GM12875 (cell line): ENCODE results near the gene ABCC11.
"Not testable (repeated sequence)": the region's sequence is repeated elsewhere in the genome, so short reads cannot be mapped to it uniquely, and the experiment has no call there.

ENCODE experiments used
- H3K4me3 ChIP-seq: one replicate; pipeline ENCODE4 v1.5.1; 2011; ENCODE audit warnings: low read depth, low read length, control low read depth
- TF ChIP-seq, protein P1 (sequence below): IDR thresholded peaks from 2 replicates; pipeline ENCODE4 v1.5.1; 2011; ENCODE audit warnings: low read depth, mild to moderate bottlenecking, control low read depth, inconsistent platforms, low read length, moderate library complexity, borderline replicate concordance; ENCODE audit not compliant: insufficient read depth

Gene ABCC11

DNA sequence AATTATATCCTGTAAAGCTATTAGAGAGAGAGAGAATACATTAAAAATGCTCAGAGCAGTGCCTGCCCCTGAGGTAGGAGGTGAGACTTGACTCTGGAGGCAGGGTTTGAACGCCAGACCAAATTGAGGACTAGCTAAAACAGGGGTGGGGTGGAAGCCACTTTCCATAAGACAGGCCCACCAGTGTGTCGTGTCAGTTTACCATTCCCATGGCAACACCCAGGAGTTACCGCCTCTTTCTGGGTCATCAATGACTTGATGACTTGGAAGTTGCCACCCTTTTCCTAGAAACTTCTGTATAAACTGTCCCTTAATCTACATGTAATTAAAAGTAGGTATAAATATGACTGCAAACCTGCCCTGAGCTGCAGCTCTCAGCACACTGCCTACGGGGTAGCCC is 59.6 kb downstream of the ABCC11 start:
- TF ChIP-seq, protein P1, sequence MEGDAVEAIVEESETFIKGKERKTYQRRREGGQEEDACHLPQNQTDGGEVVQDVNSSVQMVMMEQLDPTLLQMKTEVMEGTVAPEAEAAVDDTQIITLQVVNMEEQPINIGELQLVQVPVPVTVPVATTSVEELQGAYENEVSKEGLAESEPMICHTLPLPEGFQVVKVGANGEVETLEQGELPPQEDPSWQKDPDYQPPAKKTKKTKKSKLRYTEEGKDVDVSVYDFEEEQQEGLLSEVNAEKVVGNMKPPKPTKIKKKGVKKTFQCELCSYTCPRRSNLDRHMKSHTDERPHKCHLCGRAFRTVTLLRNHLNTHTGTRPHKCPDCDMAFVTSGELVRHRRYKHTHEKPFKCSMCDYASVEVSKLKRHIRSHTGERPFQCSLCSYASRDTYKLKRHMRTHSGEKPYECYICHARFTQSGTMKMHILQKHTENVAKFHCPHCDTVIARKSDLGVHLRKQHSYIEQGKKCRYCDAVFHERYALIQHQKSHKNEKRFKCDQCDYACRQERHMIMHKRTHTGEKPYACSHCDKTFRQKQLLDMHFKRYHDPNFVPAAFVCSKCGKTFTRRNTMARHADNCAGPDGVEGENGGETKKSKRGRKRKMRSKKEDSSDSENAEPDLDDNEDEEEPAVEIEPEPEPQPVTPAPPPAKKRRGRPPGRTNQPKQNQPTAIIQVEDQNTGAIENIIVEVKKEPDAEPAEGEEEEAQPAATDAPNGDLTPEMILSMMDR: no peak

GRCh38 chr16:48184681-48185080 is 62.7 kb downstream of the ABCC11 start:
- TF ChIP-seq, protein P1: no peak
- H3K4me3 ChIP-seq: no peak overlapping the region

More for the DNA sequence above, 59.6 kb downstream of the ABCC11 start:
- no peak overlapping the region for H3K4me3 ChIP-seq

GRCh38 chr16:48182979-48183537 is 64.3 kb downstream of the ABCC11 start:
- no peak overlapping the region for H3K4me3 ChIP-seq

GRCh38 chr16:48181746-48182520 is 65.4 kb downstream of the ABCC11 start:
- H3K4me3 ChIP-seq: not testable (repeated sequence)

More at GRCh38 chr16:48182979-48183537, 64.3 kb downstream of the ABCC11 start:
- TF ChIP-seq, protein P1: no peak

GRCh38 chr16:48180868-48181480 is 66.4 kb downstream of the ABCC11 start:
- TF ChIP-seq, protein P1: no peak
- no peak overlapping the region for H3K4me3 ChIP-seq

DNA sequence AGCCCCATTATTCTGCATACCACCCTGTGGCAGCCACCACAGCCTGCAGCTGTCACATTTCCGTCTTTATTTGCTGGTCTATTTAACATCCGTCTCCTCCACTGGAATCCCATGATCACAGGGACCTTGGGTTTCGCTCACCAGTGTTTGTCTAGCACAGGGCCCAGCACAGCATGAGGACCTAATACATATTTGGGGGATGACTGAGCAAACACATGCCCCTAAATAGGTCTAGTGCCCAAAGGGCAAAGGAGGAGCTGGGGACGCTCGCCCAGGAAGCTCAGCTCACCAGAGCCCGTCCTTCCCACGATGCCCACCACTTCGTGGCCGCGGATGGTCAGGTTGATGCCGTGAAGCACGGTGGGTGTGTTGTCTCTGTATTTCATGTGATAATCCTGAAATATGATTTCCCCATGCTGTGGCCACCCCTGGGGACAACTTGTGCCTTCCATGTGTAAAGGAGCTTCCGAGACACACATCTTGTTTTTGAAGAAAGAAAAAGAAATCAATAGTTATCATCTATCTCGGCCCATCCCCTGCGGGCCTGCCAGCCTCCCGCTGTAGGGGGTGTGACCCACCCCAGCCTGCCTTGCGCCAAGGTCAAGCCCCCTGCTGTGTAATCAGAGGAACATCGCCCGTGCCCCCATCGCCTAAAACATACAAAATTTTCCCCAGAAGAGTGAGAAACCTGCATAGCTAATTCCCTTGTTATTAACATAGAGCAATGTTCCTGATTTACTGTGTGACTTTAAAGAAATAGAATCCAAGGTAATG is 70.5 kb downstream of the ABCC11 start:
- no peak overlapping the region for H3K4me3 ChIP-seq
- TF ChIP-seq, protein P1: no peak

GRCh38 chr16:48173889-48174288 is 73.5 kb downstream of the ABCC11 start:
- no peak overlapping the region for H3K4me3 ChIP-seq
- TF ChIP-seq, protein P1: no peak
